ENCODE results near the gene CCAR1.
A peak's percentile ranks its signal among the peaks of the same experiment; 100 is the strongest.
"Not testable (repeated sequence)": the region's sequence is repeated elsewhere in the genome, so short reads cannot be mapped to it uniquely, and the experiment has no call there.

Gene CCAR1

DNA sequence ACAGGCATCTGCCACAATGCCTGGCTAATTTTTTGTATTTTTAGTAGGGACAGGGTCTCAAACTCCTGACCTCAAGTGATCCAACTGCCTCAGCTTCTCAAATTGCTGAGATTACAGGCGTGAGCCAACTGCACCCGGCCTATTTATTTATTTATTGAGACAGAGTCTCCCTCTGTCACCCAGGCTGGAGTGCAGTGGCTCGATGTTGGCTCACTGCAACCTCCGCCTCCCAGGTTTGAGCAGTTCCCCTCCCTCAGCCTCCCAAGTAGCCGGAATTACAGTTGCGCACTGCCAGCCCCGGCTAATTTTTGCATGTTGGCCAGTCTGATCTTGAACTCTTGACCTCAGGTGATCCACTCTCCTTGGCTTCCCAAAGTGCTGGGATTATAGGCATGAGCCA is 46.4 kb downstream of the CCAR1 start:
- not testable (repeated sequence) for DNase-seq

DNA sequence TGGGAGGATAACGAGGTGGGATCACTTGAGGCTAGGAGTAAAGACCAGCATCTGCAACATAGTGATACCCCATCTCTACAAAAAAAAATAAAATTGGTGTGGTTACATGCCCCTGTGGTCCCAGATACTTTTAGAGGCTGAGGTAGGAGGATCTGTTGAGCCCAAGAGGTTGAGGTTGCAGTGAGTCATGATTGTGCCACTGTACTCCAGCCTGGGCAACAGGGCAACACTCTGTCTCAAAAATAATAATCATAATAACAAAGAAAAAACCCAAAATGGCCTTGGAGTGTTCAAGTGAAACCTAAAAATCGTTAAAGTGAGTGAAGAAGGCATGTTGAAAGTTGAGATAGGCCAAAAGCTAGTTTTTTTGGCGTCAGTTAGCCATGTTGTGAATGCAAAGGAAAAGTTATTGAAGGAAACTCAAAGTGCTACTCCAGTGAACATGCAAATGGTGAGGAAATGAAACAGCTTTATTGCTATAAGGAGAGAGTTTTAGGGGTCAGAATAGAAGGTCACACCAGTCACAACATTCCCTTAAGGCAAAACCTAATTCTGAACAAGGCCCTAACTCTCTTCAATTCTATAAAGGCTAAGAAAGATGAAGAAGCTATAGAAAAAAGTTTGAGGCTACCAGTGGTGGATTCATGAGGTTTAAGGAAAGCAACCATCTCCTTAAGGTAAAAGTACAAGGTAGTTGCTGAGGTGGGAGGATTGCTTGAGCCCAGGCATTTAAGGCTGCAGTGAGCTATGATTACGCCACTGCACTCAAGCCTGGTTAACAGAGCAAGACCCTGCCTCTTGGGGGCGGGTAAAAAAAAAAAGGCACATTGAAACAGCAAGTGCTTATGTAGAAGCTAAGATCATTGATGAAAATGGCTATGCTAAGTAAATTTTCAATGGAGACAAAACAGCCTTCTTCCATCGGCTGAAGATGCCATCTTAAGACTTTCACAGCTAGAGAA is 60.9 kb downstream of the CCAR1 start:
- DNase-seq, result no peak

DNA sequence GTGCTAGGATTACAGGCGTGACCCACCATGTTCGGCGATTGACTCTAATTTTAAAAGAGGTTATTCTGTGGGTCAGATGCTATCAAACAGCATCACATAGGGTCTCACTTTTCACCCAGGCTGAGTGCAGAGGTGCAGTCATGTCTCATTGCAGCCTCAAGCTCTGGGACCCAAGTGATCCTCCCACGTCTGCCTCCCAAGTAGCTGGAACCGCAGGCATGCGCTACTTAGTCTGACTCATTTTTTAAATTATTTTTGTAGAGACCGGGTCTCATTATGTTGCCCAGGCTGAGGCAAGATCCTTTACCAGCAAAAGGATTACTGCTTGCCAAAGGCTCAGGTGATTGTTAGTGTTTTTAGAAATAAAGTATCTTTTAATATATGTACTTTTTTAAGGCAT is 63.4 kb downstream of the CCAR1 start:
- no peak for DNase-seq

DNA sequence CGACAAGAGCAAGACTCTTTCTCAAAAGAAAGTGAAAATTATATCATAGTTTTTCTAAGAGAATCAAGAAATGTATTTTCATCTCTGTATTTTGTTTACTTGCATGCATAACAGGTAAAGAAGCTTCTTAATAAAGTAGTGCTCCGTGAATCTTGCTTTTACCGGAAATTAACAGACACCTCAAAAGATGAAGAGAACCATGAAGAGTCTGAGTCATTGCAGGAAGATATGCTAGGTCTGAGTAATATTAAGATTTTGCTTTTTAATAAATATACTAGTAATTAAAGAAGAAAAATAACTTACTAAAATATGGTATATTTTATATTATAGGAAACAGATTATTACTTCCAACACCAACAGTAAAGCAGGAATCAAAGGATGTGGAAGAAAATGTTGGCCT is 66.8 kb downstream of the CCAR1 start:
- no peak for DNase-seq

DNA sequence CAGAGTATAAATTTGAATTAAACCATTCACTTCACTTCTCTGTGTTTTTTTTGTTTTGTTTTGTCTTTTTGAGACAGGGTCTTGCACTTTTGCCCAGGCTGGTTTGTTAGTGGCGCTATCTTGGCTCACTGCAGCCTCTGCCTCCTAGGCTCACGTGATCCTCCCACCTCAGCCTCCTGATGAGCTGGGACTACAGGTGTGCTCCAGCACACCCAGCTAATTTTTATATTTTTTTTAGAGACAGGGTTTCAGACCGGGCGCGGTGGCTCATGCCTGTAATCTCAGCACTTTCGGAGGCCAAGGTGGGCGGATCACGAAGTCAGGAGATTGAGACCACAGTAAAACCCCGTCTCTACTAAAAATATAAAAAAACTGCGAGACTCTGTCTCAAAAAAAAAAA is 69.4 kb downstream of the CCAR1 start:
- DNase-seq, result no peak

DNA sequence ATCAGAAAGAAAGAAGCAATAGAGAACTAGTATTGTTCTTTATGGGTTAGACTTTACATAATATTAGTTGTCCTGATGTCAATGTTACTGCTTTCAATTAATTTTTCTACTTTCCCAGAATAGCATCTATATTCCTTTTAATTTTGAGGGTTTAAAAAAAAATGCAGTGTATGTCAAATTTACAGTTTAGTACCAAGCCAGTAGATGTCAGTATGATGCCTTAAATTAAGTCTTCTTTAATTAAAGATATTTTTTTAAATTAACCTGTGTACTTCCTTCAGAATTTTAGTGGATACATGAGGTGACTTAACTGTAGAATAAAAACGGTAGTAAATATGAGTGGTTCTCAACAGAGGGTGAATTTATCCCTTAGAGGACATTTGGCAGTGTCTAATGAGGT is 71.1 kb downstream of the CCAR1 start:
- no peak for DNase-seq

DNA sequence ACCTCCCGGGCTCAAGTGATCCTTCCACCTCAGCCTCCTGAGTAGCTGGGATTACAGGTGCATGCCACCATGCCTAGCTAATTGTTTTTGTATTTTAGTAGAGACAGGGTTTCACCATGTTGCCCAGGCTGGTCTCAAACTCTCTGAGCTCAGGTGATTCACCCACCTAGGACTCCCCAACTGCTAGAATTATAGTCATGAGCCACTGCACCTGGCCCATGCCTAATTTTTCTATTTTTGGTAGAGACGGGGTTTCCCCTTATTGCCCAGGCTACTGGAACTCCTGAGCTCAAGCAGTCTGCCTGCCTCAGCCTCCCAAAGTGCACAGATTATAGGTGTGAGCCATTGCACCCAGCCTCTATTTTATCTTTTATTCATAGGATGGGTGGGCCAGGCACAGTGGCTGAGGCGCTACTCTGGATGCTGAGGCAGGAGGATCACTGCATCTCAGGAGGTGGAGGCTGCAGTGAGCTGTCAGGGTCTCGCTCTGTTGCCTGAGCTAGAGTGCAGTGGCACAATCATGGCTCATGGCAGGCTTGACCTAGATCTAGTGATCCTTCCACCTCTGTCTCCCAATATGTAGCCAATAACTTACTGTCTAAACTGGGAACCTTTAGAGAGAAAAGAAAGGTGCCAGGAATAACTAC is 75.0 kb downstream of the CCAR1 start:
- no peak for DNase-seq

DNA sequence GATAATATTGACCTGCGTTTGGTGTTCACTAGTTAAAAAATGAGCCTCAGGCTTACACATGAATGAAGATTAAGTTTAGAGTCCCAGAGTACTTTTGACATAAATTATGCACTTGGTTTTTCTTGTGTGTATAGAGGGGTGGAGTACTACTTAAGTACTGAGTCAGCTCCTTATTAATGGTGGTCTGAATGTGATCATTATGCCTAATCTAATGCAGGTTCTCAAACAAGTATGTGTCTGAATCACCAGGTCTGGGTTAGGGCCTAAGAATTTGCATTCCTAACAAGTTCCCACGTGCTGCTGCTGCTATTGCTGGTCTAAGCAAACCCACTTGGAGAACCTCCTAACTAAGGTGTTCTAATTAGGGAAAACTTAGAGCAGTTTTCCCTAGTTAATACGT is 75.6 kb downstream of the CCAR1 start:
- DNase-seq, result no peak

DNA sequence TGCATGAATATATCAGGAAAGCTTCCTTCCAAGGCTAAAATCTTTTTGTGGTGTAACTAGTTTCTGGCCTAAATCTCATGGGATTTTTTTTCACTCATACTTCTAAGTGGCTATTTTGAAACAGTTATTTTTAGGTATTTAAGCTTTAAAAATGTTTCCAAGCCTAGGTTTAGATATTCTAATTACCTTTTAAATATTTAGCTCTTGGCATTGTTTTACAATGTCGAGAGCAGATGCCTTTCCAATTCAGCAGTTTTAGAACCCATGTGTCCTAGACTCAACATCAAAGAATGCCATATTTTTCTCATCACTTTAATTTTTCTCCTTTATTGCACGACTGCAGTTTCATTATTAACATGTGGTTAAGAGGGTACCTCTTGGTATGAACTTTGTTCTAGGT is 79.2 kb downstream of the CCAR1 start:
- no peak for DNase-seq

DNA sequence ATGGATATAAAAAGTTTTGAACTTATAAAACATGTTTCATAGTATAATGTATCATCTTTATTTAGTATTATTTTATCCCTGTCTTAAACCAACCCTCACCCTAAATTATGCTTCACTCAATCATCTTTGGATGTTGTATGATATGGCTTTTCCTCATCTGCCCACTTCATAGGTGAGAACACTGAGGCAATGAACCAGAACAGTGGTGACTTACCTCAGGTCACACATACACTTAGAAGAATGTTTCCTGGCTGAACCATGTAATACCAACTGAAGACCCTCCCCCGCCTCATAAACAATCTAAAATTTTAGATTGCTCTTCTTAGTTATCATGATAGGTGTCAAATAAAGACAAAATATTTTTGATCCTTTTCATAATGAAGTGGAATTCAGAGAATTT is 83.7 kb downstream of the CCAR1 start:
- no peak for DNase-seq

DNA sequence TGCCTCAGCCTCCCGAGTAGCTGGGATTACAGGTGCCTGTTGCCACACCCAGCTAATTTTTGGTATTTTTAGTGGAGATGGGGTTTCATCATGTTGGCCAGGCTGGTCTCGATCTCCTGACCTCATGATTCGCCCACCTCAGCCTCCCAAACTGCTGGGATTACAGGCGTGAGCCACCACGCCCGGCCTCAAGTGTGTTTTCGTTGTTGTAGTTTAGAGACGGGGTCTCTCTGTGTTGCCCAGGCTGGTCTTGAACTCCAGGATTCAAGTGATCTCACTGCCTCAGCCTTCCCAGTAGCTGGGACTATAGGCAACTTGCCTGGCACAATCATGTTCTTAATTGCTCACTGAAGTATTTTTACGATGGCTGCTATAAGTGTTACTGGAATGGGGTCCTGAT is 89.8 kb downstream of the CCAR1 start:
- DNase-seq, result not testable (repeated sequence)

DNA sequence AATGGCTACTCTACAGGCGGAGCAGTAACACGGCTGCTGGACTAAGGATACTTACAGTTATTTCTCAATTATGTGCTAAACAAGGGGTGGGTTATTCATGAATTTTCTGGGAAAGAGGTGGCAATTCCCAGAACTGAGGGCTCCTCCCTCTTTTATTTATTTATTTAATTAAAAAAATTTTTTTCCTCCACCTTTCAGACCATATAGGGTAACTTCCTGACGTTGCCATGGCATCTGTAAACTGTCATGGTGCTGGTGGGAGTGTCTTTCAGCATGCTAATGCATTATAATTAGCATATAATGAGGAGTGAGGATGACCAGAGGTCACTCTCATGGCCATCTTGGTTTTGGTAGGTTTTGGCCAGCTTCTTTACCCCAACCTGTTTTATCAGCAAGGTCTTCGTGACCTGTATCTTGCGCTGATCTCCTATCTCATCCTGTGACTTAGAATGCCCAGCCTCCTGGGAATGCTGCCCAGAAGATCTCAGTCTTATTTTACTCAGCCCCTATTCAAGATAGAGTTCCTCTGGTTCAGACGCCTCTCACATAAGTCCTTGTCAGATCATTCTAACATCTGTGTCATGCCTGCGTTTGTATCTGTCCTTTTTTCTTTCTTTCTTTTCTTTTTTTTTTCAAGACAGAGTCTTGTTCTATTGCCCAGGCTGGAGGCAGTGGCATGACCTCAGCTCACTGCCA is 90.4 kb downstream of the CCAR1 start:
- DNase-seq, result no peak

DNA sequence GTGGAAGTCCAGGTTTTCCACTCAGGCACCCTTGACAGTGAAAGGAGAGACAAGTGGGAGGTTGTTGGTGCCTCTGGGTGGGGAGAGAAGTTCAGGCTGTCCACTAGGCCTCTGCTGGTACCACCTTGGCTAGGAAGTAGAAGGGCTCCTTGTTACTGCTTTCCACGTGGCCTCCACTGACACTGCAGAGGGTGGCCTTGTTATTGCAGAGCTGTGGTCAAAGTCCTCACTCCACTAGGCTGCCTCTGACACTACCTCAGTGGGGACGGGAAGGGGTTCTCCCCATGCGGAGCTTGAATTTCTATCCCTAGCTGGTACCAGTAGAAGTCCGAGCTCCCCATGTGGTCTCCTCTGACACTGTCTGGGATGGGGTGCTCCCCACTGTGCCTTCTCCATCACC is 91.4 kb downstream of the CCAR1 start:
- DNase-seq, result no peak

DNA sequence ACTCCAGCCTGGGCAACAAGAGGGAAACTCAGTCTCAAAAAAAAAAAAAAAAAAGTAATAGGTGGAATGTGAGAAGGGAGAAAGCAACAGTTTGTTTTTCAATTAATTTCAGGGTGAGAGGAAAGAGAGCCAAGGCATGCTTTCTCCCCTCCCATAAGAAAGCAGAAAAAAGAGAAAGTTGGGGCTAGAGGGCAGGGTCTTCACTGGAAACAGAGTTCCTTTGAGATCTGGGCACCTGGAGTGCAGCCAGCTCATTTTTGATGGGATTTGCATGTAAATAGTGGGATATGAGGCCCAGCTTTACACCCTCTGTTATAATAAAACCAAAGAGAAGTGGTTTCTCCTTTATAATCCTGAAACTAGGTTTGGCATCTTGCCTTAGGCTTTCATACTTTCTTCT is 92.5 kb downstream of the CCAR1 start:
- DNase-seq, result no peak

DNA sequence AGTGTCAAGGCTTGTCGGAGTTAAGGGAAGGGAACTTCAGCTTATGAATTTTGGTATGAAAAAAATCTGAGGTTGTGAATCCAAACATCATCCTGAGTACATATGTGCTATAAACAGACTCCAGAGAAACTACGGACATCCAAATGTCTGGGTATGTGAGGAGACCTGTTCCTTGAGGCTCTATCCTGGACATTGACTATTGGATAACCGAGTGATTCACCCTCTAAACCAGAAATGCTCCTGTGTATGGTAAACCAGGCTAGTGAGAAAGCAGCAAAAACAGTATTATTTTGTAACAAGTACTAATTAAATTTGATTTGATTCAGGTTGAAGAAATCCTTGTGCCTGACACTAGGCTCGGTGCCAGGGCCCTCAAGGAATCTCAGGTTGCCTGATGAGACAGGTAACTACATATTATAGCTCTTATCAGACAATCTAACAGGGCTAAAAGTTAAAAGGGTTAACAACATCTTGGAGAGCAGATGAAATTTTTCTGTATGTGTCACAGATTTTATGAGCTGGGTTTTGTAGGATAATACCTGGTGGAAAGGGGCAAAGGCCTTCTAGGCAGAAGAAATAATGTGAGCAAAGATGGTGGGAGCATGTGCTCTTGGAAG is 95.9 kb downstream of the CCAR1 start:
- no peak for DNase-seq

DNA sequence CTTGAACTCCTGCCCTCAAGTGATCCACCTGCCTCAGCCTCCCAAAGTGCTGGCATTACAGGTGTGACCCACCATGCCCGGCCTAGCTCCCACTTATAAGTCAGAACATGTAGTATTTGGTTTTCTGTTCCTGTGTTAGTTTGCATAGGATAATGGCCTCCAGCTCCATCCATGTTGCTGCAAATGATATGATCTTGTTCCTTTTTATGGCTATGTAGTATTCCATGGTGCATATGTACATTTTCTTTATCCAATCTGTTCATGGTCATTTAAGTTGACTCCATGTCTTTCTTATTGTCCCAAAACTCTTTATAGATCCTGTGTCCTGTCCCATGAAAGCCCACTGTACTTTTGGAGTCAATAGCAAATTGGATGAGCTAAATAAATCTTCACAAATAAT is 99.3 kb downstream of the CCAR1 start:
- not testable (repeated sequence) for DNase-seq

DNA sequence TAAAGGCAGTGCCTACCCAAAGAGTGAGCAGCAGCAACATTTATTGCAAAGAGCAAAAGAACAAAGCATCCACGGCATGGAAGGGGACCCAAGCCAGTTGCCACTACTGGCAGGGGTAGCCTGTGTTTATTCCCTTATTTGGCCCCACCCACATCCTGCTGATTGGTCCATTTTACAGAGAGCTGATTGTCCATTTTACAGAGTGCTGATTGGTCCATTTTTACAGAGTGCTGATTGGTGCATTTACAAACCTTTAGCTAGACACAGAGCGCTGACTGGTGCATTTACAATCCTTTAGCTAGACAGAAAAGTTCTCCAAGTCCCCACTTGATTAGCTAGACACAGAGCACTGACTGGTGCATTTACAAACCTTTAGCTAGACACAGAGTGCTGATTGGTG is 101.6 kb downstream of the CCAR1 start:
- not testable (repeated sequence) for DNase-seq

DNA sequence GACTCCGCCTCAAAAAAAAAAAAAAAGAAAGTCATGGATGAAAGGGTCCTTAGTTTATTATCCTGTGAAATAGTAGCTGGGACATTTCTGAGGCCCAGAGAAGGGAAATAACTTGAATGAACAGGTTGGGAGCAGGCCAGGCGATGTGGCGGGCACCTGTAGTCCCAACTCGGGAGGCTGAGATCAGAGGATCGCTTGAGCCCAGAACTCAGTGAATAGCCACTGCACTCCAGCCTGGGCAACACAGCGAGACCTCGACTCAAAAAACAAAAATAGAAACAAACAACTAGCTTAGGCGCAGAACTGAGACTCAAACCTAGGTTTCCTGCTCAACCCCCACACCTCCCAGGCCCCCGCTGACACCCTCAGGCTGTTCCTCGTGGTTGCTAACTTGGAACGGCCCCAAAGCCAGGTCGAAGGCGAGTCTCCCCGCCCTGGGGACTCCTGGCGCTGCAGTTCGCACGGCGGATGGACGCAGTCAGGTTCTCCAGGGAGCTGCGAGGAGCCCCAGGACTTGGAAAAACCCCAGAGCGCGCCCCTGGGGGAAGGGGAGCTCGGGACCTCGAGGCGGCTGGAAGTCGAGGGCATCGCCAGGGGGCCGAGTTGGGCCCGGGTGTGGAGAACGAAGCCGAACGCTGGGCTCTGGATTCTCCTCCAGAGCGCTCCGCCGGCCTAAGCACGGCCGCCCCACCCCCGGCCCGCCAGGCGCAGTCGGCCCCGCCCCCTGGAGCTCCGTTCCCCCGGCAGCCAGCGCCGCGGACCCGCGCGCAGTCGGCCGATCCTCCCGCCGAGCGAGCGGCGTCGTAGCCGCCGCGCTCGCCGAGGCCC is 105.9 kb downstream of the CCAR1 start, which contains the start of gene STOX1:
Gene STOX1, plus strand, starts transcription at position 768 of the 828 bp plus-strand sequence. CDS start 93 bp downstream, outside the sequence.
- DNase-seq, result peak; percentile 53 to 65

DNA sequence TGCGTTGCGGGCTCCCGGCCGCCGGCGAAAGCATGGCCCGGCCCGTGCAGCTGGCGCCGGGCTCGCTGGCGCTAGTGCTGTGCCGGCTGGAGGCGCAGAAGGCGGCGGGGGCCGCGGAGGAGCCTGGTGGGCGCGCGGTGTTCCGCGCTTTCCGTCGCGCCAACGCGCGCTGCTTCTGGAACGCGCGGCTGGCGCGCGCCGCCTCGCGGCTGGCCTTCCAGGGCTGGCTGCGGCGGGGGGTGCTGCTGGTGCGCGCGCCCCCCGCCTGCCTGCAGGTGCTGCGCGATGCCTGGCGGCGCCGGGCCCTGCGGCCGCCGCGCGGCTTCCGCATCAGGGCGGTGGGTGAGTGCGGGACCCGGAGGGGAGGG is 106.5 kb downstream of the CCAR1 start:
- DNase-seq, result not testable (repeated sequence)

DNA sequence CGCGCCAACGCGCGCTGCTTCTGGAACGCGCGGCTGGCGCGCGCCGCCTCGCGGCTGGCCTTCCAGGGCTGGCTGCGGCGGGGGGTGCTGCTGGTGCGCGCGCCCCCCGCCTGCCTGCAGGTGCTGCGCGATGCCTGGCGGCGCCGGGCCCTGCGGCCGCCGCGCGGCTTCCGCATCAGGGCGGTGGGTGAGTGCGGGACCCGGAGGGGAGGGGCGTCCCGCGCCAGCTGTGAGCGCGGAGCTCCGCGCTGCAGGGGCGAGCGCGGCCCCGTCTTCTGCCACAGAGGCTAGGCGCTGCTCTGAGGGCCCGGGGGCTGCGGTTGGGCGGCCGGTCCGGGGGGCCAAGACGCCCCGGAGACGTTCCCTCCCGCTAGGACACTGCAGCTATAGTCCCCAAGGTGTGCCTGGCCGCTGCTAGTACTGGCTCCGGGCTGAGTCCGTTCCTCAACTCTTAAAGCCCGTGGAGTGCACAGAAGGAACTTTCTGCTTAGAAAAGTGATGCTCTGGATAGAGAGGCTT is 107.1 kb downstream of the CCAR1 start:
- DNase-seq, result peak in 1 of 2 donors; percentile 7

DNA sequence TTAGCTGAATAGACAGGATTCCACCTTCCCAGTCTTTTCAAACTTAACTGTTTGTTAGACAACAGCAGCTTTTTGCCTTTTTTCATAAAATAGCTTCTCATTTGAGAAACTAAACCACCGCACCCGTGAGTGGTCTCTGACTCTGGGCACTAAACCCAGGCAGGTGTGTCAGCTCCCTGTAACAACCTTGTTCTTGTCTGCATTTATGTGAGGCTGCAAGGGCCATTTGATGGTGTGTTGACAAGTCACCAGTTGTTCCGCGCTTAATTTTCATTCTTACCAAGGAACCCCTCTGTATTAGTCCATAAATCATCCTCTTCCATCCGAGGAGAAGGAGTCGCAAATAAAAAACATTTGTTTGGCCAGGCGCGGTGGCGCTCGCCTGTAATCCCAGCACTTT is 107.8 kb downstream of the CCAR1 start:
- DNase-seq, result no peak

DNA sequence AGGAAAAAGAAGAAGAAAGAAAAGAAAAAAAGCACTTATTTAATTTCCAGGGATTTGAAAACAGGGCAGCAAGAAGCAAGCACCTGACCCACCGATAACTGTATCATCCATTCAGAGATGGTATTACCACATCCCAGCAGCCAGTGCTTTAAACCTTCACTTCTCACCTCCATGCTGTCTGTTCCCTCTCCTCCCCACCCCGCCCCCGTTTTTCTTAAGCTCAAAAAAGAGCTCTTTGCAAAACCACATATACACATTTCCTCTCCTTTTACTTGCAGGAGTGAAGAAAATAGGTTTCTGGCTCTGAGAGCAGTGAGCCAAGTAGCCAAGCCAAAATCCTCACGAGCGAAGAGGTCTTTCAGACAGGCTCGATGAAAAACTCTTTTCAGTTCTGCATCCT is 108.5 kb downstream of the CCAR1 start:
- DNase-seq, result no peak

All from stimulated activated CD4-positive, alpha-beta T cell treated with anti-CD3 and anti-CD28 coated beads, Interleukin-2, amount 100 ng/mL, for 48 hours (primary cell).